K562 (cell line): ENCODE data around the gene HIRIP3. TPM values are rescaled to one million over a fixed set of nuclear protein-coding genes. Genes with fewer than 3 reads are reported as not detected.

Experiments used
- ATAC-seq: fragments of 200-7000 bp; cut with Tn5 transposase; 3 replicates; pipeline ENCODE4 v1.9.1; 2020; ENCODE audit warnings: moderate library complexity
- BruUV-seq: library from RNA; stranded (reverse); fragments of 400-500 nt; replicated peaks from 2 replicates; lab custom pipeline; 2021; lab: Mats Ljungman, UMichigan
- CTCF ChIA-PET: fragments of 300-600 bp; formaldehyde crosslinking; extraction: SDS; loops from one replicate; lab custom pipeline; 2021; ENCODE audit warnings: low intra/inter-chr PET ratio; lab: Yijun Ruan, JAX
- POLR2A ChIA-PET: fragments of 300-600, 350-650 bp; sonication (Branson Sonifier 250); formaldehyde crosslinking; extraction: SDS; loops from one replicate; lab custom pipeline; 2021; ENCODE audit warnings: antibody characterized with exemption, inconsistent platforms; lab: Yijun Ruan, JAX
- DNase-seq, 4 experiments: peaks; one replicate each; pipeline versions ENCODE4 v3.0.0 to v3.0.0-alpha.2; 2011 to 2018; ENCODE audit warnings: low spot score in 3 of 4, mixed read lengths in 3 of 4; ENCODE audit errors: extremely low read depth in 1 of 4
- FAIRE-seq: peaks from 2 replicates; lab custom pipeline; 2011; peaks lifted over from hg19 to GRCh38; lab: Jason Lieb, UNC
- H2AFZ ChIP-seq: 2 replicates; pipeline ENCODE4 v1.6.0; 2011; ENCODE audit warnings: low read depth, low read length, control low read depth, inconsistent platforms
- H3K27ac ChIP-seq: fragments of 200-600 bp; 3 replicates; pipeline ENCODE4 v1.8.0; 2011; ENCODE audit warnings: low read depth, mild to moderate bottlenecking, control low read depth, inconsistent platforms, low read length, moderate library complexity, mixed read lengths; ENCODE audit errors: extremely low read depth
- H3K27me3 ChIP-seq, 2 experiments: fragments of 300-600 bp in 1 of 2; 2 replicates in 1 of 2; 3 replicates in 1 of 2; pipeline versions ENCODE4 v1.6.0 to v1.8.0; 2011; ENCODE audit warnings: inconsistent platforms in 2 of 2, low read length in 2 of 2, mild to moderate bottlenecking in 1 of 2, mixed read lengths in 1 of 2, moderate library complexity in 1 of 2; ENCODE audit not compliant: control insufficient read depth in 2 of 2, insufficient read depth in 2 of 2
- H3K36me3 ChIP-seq: fragments of 300-600 bp; 3 replicates; pipeline ENCODE4 v1.8.0; 2011; ENCODE audit warnings: mild to moderate bottlenecking, low read length, inconsistent platforms; ENCODE audit not compliant: control insufficient read depth, insufficient read depth
- H3K4me1 ChIP-seq, 2 experiments: fragments of 200-600 bp in 1 of 2; replicated peaks in 1 of 2; 2 replicates in 1 of 2; 3 replicates in 1 of 2; pipeline versions ENCODE4 v1.5.1 to v1.8.0; 2011; ENCODE audit warnings: inconsistent platforms in 2 of 2, low read length in 2 of 2, mild to moderate bottlenecking in 1 of 2, mixed read lengths in 1 of 2, moderate library complexity in 1 of 2; ENCODE audit not compliant: control insufficient read depth in 2 of 2, insufficient read depth in 2 of 2
- H3K4me2 ChIP-seq: 2 replicates; pipeline ENCODE4 v1.6.1; 2011; ENCODE audit warnings: low read length, control low read depth, inconsistent platforms, mixed read lengths; ENCODE audit not compliant: insufficient read depth
- H3K4me3 ChIP-seq: fragments of 200-600 bp; sonication (generic), shearing (Covaris generic); 2 replicates; pipeline ENCODE4 v1.5.1; 2016; ENCODE audit warnings: control low read depth, inconsistent platforms
- H3K79me2 ChIP-seq: fragments of 200-600 bp; 3 replicates; pipeline ENCODE4 v1.8.0; 2011; ENCODE audit warnings: low read length, inconsistent platforms; ENCODE audit not compliant: control insufficient read depth, insufficient read depth
- H3K9ac ChIP-seq, 2 experiments: 2 replicates each; pipeline versions ENCODE4 v1.6.0 to v1.6.1; 2011; ENCODE audit warnings: low read depth in 2 of 2, low read length in 2 of 2, control low read depth in 1 of 2, inconsistent platforms in 1 of 2, mild to moderate bottlenecking in 1 of 2, mixed read lengths in 1 of 2; ENCODE audit not compliant: insufficient read depth in 1 of 2
- H3K9me1 ChIP-seq: one replicate; pipeline ENCODE4 v1.6.0; 2011; ENCODE audit warnings: inconsistent platforms, mild to moderate bottlenecking, low read length, moderate library complexity; ENCODE audit not compliant: control insufficient read depth, insufficient read depth
- H3K9me3 ChIP-seq: replicated peaks from 2 replicates; pipeline ENCODE4 v1.5.1; 2011; ENCODE audit warnings: low read depth, low read length, inconsistent platforms; ENCODE audit not compliant: control insufficient read depth, insufficient read depth
- H4K20me1 ChIP-seq: replicated peaks from 2 replicates; pipeline ENCODE4 v1.6.1; 2011; ENCODE audit warnings: low read length, inconsistent platforms, mixed read lengths; ENCODE audit not compliant: control insufficient read depth, insufficient read depth
- IRF2 ChIP-seq: sonication (generic); formaldehyde crosslinking; IDR thresholded peaks from 2 replicates; pipeline ENCODE4 v1.8.1; 2022; ENCODE audit warnings: mild to moderate bottlenecking, missing genetic modification reagents
- MCM2 ChIP-seq: fragments of 450-650 bp; IDR thresholded peaks from 2 replicates; pipeline ENCODE4 v1.6.1; 2017; ENCODE audit warnings: low read depth, mild to moderate bottlenecking
- MCM7 ChIP-seq, 2 experiments: fragments of 450-650 bp; IDR thresholded peaks; 2 replicates each; pipeline ENCODE4 v1.6.1; 2016 to 2018
- POLR2G ChIP-seq: fragments of 200-400 bp; formaldehyde crosslinking; IDR thresholded peaks from 2 replicates; pipeline ENCODE4 v1.6.1; 2017; ENCODE audit warnings: low read depth, mild to moderate bottlenecking, antibody characterized with exemption, low read length, moderate library complexity
- RBFOX2 ChIP-seq: fragments of 200-400 bp; formaldehyde crosslinking; IDR thresholded peaks from 2 replicates; pipeline ENCODE4 v1.6.1; 2017; ENCODE audit warnings: low read depth, mild to moderate bottlenecking, low read length, moderate library complexity
- TRIM24 ChIP-seq, 2 experiments: fragments of 450-650 bp; IDR thresholded peaks; 2 replicates each; pipeline ENCODE4 v1.6.1; 2016
- TSHZ1 ChIP-seq: fragments of 250-450 bp; sonication (Bioruptor Pico); IDR thresholded peaks from 2 replicates; pipeline ENCODE4 v1.4.0; 2020; ENCODE audit warnings: mild to moderate bottlenecking, moderate library complexity
- ZNF511 ChIP-seq: sonication (generic); formaldehyde crosslinking; IDR thresholded peaks from 2 replicates; pipeline ENCODE4 v1.8.0; 2022; ENCODE audit warnings: mild to moderate bottlenecking, missing genetic modification reagents
- ZNF696 ChIP-seq: fragments of 250-450 bp; sonication (Bioruptor Pico); conservative IDR thresholded peaks from 2 replicates; pipeline ENCODE4 v1.4.0; 2020; ENCODE audit warnings: mild to moderate bottlenecking, moderate library complexity
- WGBS: fragments of 100-300 bp; shearing (Covaris generic); methylation state at CpG from one replicate; pipeline ENCODE4 v1.1.6; 2016; ENCODE audit warnings: low coverage, mixed read lengths; ENCODE audit not compliant: insufficient coverage; ENCODE audit errors: missing lambda C conversion rate; 5-methylcytosine and 5-hydroxymethylcytosine counted together
- in situ Hi-C: fragments of 300-500 bp; cut with MboI; formaldehyde crosslinking; loops from 4 replicates; pipeline ENCODE4 v1.15.0; 2018; ENCODE audit warnings: inconsistent platforms, mixed read lengths
- intact Hi-C: fragments of 100-400 bp; cut with micrococcal nuclease; formaldehyde crosslinking; loops from 2 replicates; pipeline ENCODE4 v1.14.2; 2022
- polyA plus RNA-seq, 8 experiments: library from polyadenylated mRNA; depleted of rRNA in 4 of 8; stranded (reverse) in 5 of 8; unstranded in 3 of 8; fragments of >200 nt; fragmentation: Nextera tagmentation in 2 of 8; fragmentation: Illumina TruSeq in 1 of 8; extraction: Ambion mirVana in 2 of 8; extraction: Trizol in 1 of 8; gene quantifications; 2 replicates each; pipeline versions ENCODE4 v1.2.1 to v1.2.3, GENCODE V29; 2011 to 2014; ENCODE audit warnings: inconsistent platforms in 1 of 8, missing spikeins in 1 of 8
- total RNA-seq, 7 experiments: library from RNA; depleted of rRNA in 6 of 7; stranded (reverse); fragments of >200 nt in 6 of 7; fragmentation: Illumina TruSeq in 2 of 7; extraction: Trizol in 2 of 7; gene quantifications; 2 replicates each; pipeline versions ENCODE4 v1.2.1 to v1.2.3, GENCODE V29; 2011 to 2021; ENCODE audit warnings: low replicate concordance in 1 of 7

The HIRIP3 gene
- total and polyA plus RNA-seq, 9 of the 15 experiments (the other 6 are each of a cell fraction or from before 2014, with no cell fraction given), result 3.3 to 38.2 (median 18.2) TPM

GRCh38 chr16:29991571-29991904 is 3.9 kb downstream of the HIRIP3 start (continued):
- TF ChIP-seq TSHZ1, result no peak
- no peak for TF ChIP-seq ZNF696

- TF ChIP-seq MCM7 (IDR thresholded peaks at IDR 0.05) (no peak), ZNF511 (no peak), POLR2G (peak; percentile 67), TRIM24 (IDR thresholded peaks at IDR 0.05) (no peak), RBFOX2 (peak; percentile 33; the same call in 1 of the 2 replicates), MCM2 (no peak), IRF2 (CRISPR knock-in tag) (no peak)
- in situ Hi-C loops (no loop called here), intact Hi-C loops (no loop called here)
- peaks cover 4% of the 10 kb centered on the region; the same call in 2 of the 3 replicates for H3K79me2 ChIP-seq
- CTCF ChIA-PET, result no interaction called here
- ATAC-seq (no peak), FAIRE-seq (no peak), DNase-seq (no peak)
- H3K4me1 ChIP-seq, result peaks cover 9 to 50% of the 10 kb centered on the region in 2 experiments; a peak in 4 of 5 replicates
- no peak overlapping the region for H3K4me3 ChIP-seq
- H3K36me3 ChIP-seq, result peaks cover 77% of the 10 kb centered on the region; the same call in 2 of the 3 replicates
- BruUV-seq, result no TSS peak
- no peaks in the 10 kb centered on the region for H3K9me3 ChIP-seq
- H3K27me3 ChIP-seq, result no peaks in the 10 kb centered on the region
- H3K9ac ChIP-seq, result peak overlapping the region in 1 of 2 experiments; percentile 53; a peak in 2 of 4 replicates
- no peak overlapping the region for H3K4me2 ChIP-seq
- no peaks in the 10 kb centered on the region for H3K9me1 ChIP-seq
- WGBS, result 96% methylated on average over 17 of the region's 35 CpGs
- no peaks in the 10 kb centered on the region for H4K20me1 ChIP-seq
- no peak overlapping the region for H2AFZ ChIP-seq
- H3K27ac ChIP-seq, result no peak overlapping the region
- POLR2A ChIA-PET, result interaction anchor here (0.6 to 4.2 kb wide), 4 partner anchors 12 to 357 kb away, joined by 3 to 20 read pairs (median 4); no protein-coding TSS in a partner anchor
Measured at GRCh38 chr16:29990883-29991570, 4.4 kb downstream of the HIRIP3 start.
